DMS153 (cell line): ENCODE results near the gene KNL1.
A peak's percentile ranks its signal among the peaks of the same experiment; 100 is the strongest.
"Not testable (repeated sequence)": the region's sequence is repeated elsewhere in the genome, so short reads cannot be mapped to it uniquely, and the experiment has no call there.

ENCODE experiments used
- DNase-seq: peaks from one replicate; lab custom pipeline; 2025; lab: John Stamatoyannopoulos, UW

Gene KNL1, protein sequence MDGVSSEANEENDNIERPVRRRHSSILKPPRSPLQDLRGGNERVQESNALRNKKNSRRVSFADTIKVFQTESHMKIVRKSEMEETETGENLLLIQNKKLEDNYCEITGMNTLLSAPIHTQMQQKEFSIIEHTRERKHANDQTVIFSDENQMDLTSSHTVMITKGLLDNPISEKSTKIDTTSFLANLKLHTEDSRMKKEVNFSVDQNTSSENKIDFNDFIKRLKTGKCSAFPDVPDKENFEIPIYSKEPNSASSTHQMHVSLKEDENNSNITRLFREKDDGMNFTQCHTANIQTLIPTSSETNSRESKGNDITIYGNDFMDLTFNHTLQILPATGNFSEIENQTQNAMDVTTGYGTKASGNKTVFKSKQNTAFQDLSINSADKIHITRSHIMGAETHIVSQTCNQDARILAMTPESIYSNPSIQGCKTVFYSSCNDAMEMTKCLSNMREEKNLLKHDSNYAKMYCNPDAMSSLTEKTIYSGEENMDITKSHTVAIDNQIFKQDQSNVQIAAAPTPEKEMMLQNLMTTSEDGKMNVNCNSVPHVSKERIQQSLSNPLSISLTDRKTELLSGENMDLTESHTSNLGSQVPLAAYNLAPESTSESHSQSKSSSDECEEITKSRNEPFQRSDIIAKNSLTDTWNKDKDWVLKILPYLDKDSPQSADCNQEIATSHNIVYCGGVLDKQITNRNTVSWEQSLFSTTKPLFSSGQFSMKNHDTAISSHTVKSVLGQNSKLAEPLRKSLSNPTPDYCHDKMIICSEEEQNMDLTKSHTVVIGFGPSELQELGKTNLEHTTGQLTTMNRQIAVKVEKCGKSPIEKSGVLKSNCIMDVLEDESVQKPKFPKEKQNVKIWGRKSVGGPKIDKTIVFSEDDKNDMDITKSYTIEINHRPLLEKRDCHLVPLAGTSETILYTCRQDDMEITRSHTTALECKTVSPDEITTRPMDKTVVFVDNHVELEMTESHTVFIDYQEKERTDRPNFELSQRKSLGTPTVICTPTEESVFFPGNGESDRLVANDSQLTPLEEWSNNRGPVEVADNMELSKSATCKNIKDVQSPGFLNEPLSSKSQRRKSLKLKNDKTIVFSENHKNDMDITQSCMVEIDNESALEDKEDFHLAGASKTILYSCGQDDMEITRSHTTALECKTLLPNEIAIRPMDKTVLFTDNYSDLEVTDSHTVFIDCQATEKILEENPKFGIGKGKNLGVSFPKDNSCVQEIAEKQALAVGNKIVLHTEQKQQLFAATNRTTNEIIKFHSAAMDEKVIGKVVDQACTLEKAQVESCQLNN (N-terminal part only)

GRCh38 chr15:40593588-40594428 lies at the start of gene KNL1:
TSS of gene KNL1 (plus strand) at chr15:40594249. CDS start at chr15:40602932, 8,683 bp downstream.
- peak; percentile 73 for DNase-seq

- no peak for DNase-seq
Measured at GRCh38 chr15:40545457-40545856, 48.6 kb upstream of the KNL1 start.

GRCh38 chr15:40548610-40549009 lies 45.4 kb upstream of the KNL1 start:
- no peak for DNase-seq

- no peak for DNase-seq
Measured at GRCh38 chr15:40549894-40550293, 44.2 kb upstream of the KNL1 start.

- no peak for DNase-seq
Measured at GRCh38 chr15:40550341-40551037, 43.6 kb upstream of the KNL1 start.

- no peak for DNase-seq
Measured at GRCh38 chr15:40554161-40554525, 39.9 kb upstream of the KNL1 start.

DNA sequence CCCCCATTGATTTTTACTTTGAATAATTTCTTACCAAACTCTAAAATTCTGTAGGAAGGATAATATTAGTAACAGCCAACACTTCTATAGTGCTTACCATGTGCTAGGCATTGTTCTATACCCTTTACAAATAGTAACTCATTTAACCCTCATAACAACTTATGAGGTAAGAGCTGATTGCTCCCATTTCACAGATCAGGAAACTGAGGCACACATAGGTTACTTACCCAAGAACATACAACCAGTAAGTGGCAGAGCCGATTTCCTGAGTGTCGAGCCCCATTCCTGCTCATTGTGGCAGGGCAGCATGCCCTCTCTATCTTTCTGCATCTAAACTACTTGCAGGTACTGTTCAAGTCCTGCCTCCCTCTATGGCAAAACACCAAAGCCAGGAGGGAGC lies 38.2 kb upstream of the KNL1 start:
- no peak for DNase-seq

- no peak for DNase-seq
Measured at GRCh38 chr15:40558952-40559742, 34.9 kb upstream of the KNL1 start.

DNA sequence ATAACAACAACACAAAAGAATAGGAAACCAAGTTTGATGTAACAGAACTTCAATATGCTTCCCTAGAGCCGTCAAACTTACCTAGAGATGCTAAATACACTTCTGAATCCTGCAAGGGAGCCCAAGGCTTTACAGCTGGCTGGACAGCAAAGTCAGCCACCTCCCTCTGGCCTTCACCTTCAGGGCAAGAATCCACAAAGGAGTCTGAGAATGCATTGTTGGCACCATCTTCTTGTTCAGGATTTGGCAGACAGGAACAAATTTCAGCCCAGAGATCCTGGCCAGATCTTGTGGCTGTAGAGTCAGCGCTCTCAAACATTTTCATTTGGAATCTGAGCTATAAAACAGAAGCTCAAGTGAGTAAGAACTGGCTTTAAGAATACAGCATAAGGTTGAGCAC lies 31.4 kb upstream of the KNL1 start:
- DNase-seq = no peak

DNA sequence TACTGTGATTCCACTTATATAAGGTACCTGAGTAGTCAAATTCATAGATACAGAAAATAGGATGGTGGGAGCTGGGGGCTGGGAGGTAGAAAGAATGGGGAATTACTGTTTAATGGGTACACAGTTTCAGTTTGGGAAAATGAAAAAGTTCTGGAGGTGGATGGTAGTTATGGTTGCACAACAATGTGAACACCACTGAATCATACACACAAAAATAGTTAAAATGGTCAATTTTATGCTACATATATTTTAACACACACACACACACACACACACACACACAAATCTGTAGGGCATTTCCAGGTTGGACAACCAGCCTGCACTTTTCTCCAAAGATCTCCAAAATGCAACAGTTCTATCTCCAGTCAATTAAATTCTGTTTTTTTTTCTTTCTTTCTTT lies 30.6 kb upstream of the KNL1 start:
- no peak for DNase-seq

DNA sequence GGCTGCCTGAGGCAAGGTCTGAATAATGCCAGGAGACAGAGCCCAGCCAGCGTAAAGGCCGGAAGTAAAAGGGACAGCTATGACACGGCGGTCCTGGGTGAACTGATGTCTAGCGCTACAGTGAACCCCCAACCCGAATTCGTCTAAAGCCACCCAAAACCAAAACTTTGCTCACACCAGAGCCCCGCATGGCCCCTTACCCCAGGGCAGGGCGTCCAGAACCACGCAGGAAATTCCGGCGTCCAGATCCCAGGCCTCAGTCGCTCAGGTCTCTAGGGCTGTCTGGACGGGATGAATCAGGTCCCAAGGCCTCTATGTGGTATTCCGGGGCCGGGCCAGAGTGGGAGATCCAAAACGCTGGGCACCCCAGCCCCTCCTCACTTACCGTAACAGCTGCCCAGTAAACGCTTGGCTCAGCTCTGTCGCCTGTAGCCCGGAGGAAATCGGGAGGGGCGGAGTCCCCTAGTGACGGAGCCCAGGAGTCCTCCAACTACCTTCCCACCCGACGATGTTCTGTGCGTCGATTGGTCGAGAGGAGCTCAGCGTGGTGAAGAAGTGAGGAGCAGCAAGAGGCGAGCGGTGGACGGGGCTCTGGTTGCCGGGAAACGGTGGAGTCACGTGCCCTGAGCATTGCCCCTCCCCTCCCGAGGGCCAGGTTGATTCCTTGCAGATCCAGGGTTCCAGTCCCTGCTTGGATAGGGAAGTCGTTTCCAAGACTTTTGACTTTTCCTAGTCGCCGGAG lies 29.3 kb upstream of the KNL1 start, which contains the start of gene CCDC32:
Gene CCDC32 (minus strand): TSS at position 452 of the 742 bp plus-strand sequence. CDS start 2,027 bp downstream, outside the sequence.
- DNase-seq = peak; percentile 89

DNA sequence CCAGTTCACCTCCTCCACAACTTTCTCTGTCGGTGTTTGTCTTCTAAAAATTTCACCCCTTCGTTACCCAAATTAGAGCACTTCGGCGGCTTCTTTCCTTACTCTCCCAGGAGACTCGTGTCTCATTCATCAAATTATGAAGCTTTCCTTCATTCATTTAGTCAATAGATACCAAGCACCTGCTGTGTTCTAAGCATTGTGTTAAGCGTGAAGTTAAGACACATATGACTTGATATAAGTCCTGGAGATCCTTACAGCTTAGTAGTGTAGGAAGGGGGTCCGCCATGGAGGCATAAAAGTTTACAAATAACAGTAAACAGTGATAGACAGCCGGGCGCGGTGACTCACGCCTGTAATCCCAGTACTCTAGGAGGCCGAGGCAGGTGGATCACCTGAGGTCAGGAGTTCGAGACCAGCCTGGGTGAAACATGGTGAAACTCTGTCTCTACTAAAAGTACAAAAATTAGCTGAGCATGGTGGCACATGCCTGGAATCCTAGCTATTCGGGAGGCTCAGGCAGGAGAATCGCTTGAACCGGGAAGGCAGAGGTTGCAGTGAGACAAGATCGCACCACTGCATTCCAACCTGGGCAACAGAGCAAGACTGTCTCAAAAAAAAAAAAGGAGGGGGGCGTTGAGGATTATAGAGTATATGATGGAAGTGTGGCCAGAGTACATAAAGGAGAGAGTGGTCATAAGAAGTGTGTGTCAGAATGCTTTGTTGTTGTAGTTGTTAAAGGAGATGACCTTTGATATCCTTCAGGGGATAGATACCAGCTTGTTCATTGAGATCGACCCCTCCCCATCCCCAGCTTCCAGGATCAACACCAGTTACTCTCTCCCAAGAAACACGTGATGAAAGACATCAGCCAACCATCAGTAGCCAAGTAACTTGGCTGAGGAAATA lies 28.5 kb upstream of the KNL1 start:
- DNase-seq = no peak

- no peak for DNase-seq
Measured at GRCh38 chr15:40567111-40567510, 26.9 kb upstream of the KNL1 start.

DNA sequence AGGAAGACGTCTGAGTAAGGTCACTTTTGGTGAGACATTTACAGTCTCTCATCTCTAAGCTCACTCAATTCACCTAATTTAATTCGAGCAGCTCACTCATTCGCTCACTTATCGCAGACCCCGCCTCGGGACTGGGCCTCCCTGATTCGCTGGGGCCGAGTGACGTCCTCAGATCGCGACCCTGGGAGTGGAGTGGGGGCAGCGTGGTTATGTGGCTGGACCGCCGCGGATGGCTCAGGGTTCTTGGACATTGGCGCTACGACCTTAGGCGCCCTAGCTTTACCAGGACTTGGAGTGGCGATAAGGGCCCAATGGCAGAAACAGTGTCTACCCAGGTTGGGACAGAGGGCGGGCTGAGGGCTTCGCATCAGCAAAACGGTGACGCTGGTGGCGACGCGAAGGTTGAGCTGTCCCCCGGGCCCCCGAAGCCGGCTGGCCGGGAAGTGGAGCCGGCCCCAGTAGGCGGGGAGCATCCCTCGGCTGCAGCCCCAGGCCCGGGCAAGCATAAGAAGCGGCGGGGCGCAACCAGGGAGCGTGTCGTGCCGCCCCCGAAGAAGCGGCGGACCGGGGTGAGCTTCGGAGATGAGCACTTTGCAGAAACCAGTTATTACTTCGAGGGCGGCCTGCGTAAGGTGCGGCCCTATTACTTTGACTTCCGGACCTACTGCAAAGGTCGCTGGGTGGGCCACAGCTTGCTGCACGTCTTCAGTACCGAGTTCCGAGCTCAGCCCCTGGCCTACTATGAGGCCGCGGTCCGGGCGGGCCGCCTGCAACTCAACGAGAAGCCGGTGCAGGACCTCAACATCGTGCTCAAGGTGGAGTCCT lies 24.7 kb upstream of the KNL1 start, which contains the start of gene RPUSD2:
Gene RPUSD2 (plus strand): TSS at position 171 of the 825 bp plus-strand sequence. CDS start 39 bp downstream, at position 210.
- DNase-seq = peak; percentile 61

GRCh38 chr15:40575113-40575512 lies 18.9 kb upstream of the KNL1 start:
- no peak for DNase-seq

GRCh38 chr15:40576914-40577313 lies 17.1 kb upstream of the KNL1 start:
- DNase-seq = not testable (repeated sequence)

DNA sequence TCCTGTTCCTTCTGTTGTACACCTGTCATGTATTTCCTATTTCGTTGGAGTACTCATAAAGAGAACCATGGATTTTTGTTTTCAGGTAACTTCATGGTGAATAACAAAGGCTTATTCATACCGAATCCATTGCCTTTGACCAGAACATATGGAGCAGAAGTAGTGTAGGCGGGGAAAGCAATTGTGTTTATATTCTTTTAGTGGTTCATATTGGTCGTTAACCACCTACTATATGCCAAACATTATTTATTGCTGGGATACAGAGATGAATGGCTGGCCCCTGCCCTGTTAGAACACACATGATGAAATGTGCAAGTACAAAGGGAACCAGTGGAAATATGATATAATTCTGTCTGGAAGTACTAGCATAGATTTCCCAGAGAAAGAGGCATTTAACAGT lies 15.2 kb upstream of the KNL1 start:
- no peak for DNase-seq
